H9 (cell line): ENCODE data around the gene CCDC122. TPM values are rescaled to one million over a fixed set of nuclear protein-coding genes. Genes with fewer than 3 reads are reported as not detected.

Source experiments
- DNase-seq: peaks from one replicate; pipeline ENCODE4 v3.0.0-alpha.2; 2017
- H2AFZ ChIP-seq: one replicate; pipeline ENCODE4 v1.6.1; 2013; ENCODE audit warnings: mild to moderate bottlenecking, low read length, control low read depth, moderate library complexity
- H2AK5ac ChIP-seq: 2 replicates; pipeline ENCODE4 v1.6.1; 2013; ENCODE audit warnings: low read length, control low read depth, mixed read lengths; ENCODE audit not compliant: insufficient read length
- H2BK120ac ChIP-seq: one replicate; pipeline ENCODE4 v1.6.1; 2013; ENCODE audit warnings: low read depth, mild to moderate bottlenecking, low read length, control low read depth, inconsistent platforms; ENCODE audit not compliant: poor library complexity, severe bottlenecking
- H2BK12ac ChIP-seq: 2 replicates; pipeline ENCODE4 v1.6.1; 2013; ENCODE audit warnings: low read length, control low read depth, mixed read lengths, low read depth; ENCODE audit not compliant: insufficient read length
- H2BK15ac ChIP-seq: 2 replicates; pipeline ENCODE4 v1.6.1; 2013; ENCODE audit warnings: low read depth, low read length, control low read depth
- H2BK20ac ChIP-seq: one replicate; pipeline ENCODE4 v1.6.1; 2013; ENCODE audit warnings: low read depth, mild to moderate bottlenecking, low read length, control low read depth, inconsistent platforms; ENCODE audit not compliant: poor library complexity, severe bottlenecking
- H2BK5ac ChIP-seq: 2 replicates; pipeline ENCODE4 v1.6.1; 2013; ENCODE audit warnings: low read length, control low read depth, mixed read lengths; ENCODE audit not compliant: insufficient read length
- H3K14ac ChIP-seq: 2 replicates; pipeline ENCODE4 v1.6.1; 2013; ENCODE audit warnings: low read length, control low read depth; ENCODE audit not compliant: insufficient read depth
- H3K18ac ChIP-seq: 2 replicates; pipeline ENCODE4 v1.6.1; 2013; ENCODE audit warnings: low read depth, mild to moderate bottlenecking, mixed read lengths, low read length, control low read depth; ENCODE audit not compliant: insufficient read length
- H3K23ac ChIP-seq: 2 replicates; pipeline ENCODE4 v1.6.1; 2013; ENCODE audit warnings: low read length, control low read depth, mixed read lengths, low read depth; ENCODE audit not compliant: insufficient read length
- H3K23me2 ChIP-seq: 2 replicates; pipeline ENCODE4 v1.6.1; 2013; ENCODE audit warnings: low read depth, mild to moderate bottlenecking, mixed read lengths, low read length, control low read depth; ENCODE audit not compliant: insufficient read length, poor library complexity, severe bottlenecking
- H3K27ac ChIP-seq: 2 replicates; pipeline ENCODE4 v1.5.1; 2013; ENCODE audit warnings: low read length, control low read depth, mixed read lengths, low read depth; ENCODE audit not compliant: insufficient read length
- H3K27me3 ChIP-seq: 2 replicates; pipeline ENCODE4 v1.6.1; 2013; ENCODE audit warnings: low read length, control low read depth, inconsistent platforms; ENCODE audit not compliant: insufficient read depth
- H3K4ac ChIP-seq: 2 replicates; pipeline ENCODE4 v1.6.1; 2013; ENCODE audit warnings: low read depth, mild to moderate bottlenecking, control low read depth, inconsistent platforms, low read length, moderate library complexity
- H3K4me1 ChIP-seq: 2 replicates; pipeline ENCODE4 v1.6.1; 2013; ENCODE audit warnings: low read length, control low read depth, inconsistent platforms; ENCODE audit not compliant: insufficient read depth
- H3K4me2 ChIP-seq: 2 replicates; pipeline ENCODE4 v1.6.1; 2013; ENCODE audit warnings: low read length, control low read depth, mixed read lengths; ENCODE audit not compliant: insufficient read length, insufficient read depth
- H3K56ac ChIP-seq: 2 replicates; pipeline ENCODE4 v1.6.1; 2013; ENCODE audit warnings: low read depth, mild to moderate bottlenecking, mixed read lengths, low read length, control low read depth; ENCODE audit not compliant: insufficient read length
- H3K79me1 ChIP-seq: 2 replicates; pipeline ENCODE4 v1.6.1; 2013; ENCODE audit warnings: low read depth, mild to moderate bottlenecking, moderate library complexity, low read length, control low read depth, inconsistent platforms; ENCODE audit not compliant: insufficient read depth, poor library complexity, severe bottlenecking
- H3K79me2 ChIP-seq: 2 replicates; pipeline ENCODE4 v1.6.1; 2013; ENCODE audit warnings: low read length, control low read depth, inconsistent platforms; ENCODE audit not compliant: insufficient read depth
- H3K9ac ChIP-seq: 2 replicates; pipeline ENCODE4 v1.6.1; 2013; ENCODE audit warnings: low read length, control low read depth, mixed read lengths; ENCODE audit not compliant: insufficient read length; ENCODE audit errors: extremely low read depth
- H3K9me3 ChIP-seq: one replicate; pipeline ENCODE4 v1.6.1; 2013; ENCODE audit warnings: low read depth, low read length, inconsistent platforms; ENCODE audit not compliant: control insufficient read depth
- H3T11ph ChIP-seq: one replicate; pipeline ENCODE4 v1.6.1; 2013; ENCODE audit warnings: mild to moderate bottlenecking, low read length, control low read depth, inconsistent platforms
- H4K20me1 ChIP-seq: one replicate; pipeline ENCODE4 v1.6.1; 2013; ENCODE audit not compliant: control insufficient read depth, insufficient read length, insufficient read depth
- H4K5ac ChIP-seq: 2 replicates; pipeline ENCODE4 v1.6.1; 2013; ENCODE audit warnings: low read depth, mild to moderate bottlenecking, mixed read lengths, low read length, control low read depth; ENCODE audit not compliant: insufficient read length
- H4K8ac ChIP-seq: replicated peaks from 2 replicates; pipeline ENCODE4 v1.6.1; 2013; ENCODE audit warnings: low read length, control low read depth, mixed read lengths, low read depth; ENCODE audit not compliant: insufficient read length
- H4K91ac ChIP-seq: 2 replicates; pipeline ENCODE4 v1.6.1; 2013; ENCODE audit warnings: low read depth, mild to moderate bottlenecking, moderate library complexity, mixed read lengths, low read length, control low read depth; ENCODE audit not compliant: insufficient read length
- H3K27ac Mint-ChIP-seq, 3 experiments: 2 replicates in 2 of 3; 3 replicates in 1 of 3; pipeline ENCODE4 v1.8.0; 2020 to 2021; ENCODE audit warnings: mixed read lengths in 3 of 3, mild to moderate bottlenecking in 1 of 3, moderate library complexity in 1 of 3
- H3K27me3 Mint-ChIP-seq: 2 replicates; pipeline ENCODE4 v1.8.0; 2021; ENCODE audit warnings: low read depth, mild to moderate bottlenecking, moderate library complexity, mixed read lengths
- H3K36me3 Mint-ChIP-seq, 3 experiments: 2 replicates in 2 of 3; 3 replicates in 1 of 3; pipeline ENCODE4 v1.8.0; 2020 to 2021; ENCODE audit warnings: low read depth in 3 of 3, mixed read lengths in 3 of 3; ENCODE audit not compliant: insufficient read depth in 1 of 3
- H3K4me1 Mint-ChIP-seq, 2 experiments: 2 replicates each; pipeline ENCODE4 v1.8.0; 2020; ENCODE audit warnings: mixed read lengths in 2 of 2
- H3K4me3 Mint-ChIP-seq, 2 experiments: 2 replicates in 1 of 2; 3 replicates in 1 of 2; pipeline ENCODE4 v1.8.0; 2020 to 2021; ENCODE audit warnings: mild to moderate bottlenecking in 2 of 2, mixed read lengths in 2 of 2, moderate library complexity in 1 of 2
- H3K9me3 Mint-ChIP-seq, 2 experiments: 2 replicates in 1 of 2; 3 replicates in 1 of 2; pipeline ENCODE4 v1.8.0; 2020; ENCODE audit warnings: mild to moderate bottlenecking in 2 of 2, mixed read lengths in 2 of 2, moderate library complexity in 1 of 2
- WGBS: extraction: QIAGEN DNeasy Blood & Tissue Kit; methylation state at CpG from one replicate; pipeline ENCODE4 v1.1.7; 2013; ENCODE audit warnings: missing lambda C conversion rate, low lambda C conversion rate, mixed read lengths; ENCODE audit not compliant: insufficient read length; ENCODE audit errors: extremely low coverage; 5-methylcytosine and 5-hydroxymethylcytosine counted together
- long read RNA-seq: library from polyadenylated mRNA; unstranded; transcript quantifications from one replicate; pipeline ENCODE4 v2.0.0, GENCODE V29; 2020
- total RNA-seq: library from RNA; stranded (reverse); gene quantifications from 2 replicates; pipeline ENCODE4 v1.2.1, GENCODE V29; 2021
- TF ChIP-seq, protein P1 (sequence below): fragments of 200-600 bp; sonication (generic); conservative IDR thresholded peaks from 3 replicates; pipeline ENCODE4 v1.8.0; 2021; ENCODE audit warnings: antibody characterized with exemption, mild to moderate bottlenecking

The CCDC122 gene
- 5.0 and 5.6 TPM in 2 replicates for total RNA-seq
- long read RNA-seq, partial matches to known transcripts, result 0 of 5 reads
- long read RNA-seq, other reads (novel, unspliced or antisense), result 5 of 5 reads

DNA sequence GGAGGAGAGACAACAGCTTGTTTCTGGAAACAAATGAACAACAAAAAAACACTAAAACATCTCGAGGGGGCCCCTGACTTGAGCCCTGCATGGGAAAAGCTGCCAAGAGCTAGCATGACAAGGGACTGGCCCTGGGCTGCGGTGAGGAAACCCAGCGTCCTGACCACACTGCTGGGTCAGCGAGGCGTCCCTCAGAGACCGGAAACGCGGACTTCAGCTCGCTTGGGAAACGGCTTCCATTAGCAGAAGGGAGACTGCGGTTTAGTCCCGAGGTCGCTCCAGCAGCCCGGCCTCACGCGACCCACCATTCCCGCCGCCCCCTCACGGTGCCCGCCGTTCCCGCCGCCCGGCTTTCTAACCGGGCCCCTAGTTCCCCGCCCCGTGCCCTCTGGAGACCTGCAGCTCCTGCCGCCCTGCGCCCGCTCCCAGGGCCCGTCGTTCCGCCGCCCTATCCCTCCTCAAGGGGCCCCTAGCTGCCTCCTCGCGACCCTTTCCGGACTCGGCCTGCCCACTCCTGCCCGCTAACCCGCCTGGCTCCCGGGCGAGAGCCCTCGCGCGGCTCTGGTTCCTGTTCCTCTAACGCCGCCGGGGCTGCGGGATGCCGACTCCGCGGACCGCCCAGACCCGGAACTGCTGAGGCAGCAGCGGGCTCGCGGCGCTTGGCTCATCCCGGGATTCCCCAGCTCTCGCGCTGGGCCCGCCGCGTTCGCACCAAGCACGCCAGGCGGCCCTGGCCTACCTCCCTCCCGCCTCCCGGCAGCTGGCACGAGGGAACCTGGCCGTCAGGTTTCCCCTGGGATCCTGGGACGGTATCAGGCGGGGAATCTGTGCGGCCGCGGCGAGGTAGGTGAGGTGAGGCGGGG lies at the start of gene CCDC122:
TSS of gene CCDC122 (minus strand) at position 849 of the 863 bp plus-strand sequence. CDS start 10,364 bp downstream, outside the sequence.
- peaks cover 34 to 37% of the 10 kb centered on the region in 2 experiments for H3K4me1 Mint-ChIP-seq
- H2BK120ac ChIP-seq, result peak within 1 kb of the TSS; percentile 78
- no peaks in the 10 kb centered on the region for H3K9me3 ChIP-seq
- H2BK15ac ChIP-seq, result no peak within 1 kb of the TSS
- peaks cover 0 to 3% of the 10 kb centered on the region in 2 experiments; a peak in 1 of 5 replicates for H3K9me3 Mint-ChIP-seq
- H3K36me3 Mint-ChIP-seq, result peaks cover 0 to 3% (median 0%) of the 10 kb centered on the region in 3 experiments; a peak in 2 of 7 replicates
- H2BK5ac ChIP-seq, result no peak within 1 kb of the TSS
- no CpG with 5 or more reads among the region's 78 CpGs for WGBS
- no peak within 1 kb of the TSS for H4K5ac ChIP-seq
- TF ChIP-seq, protein P1, sequence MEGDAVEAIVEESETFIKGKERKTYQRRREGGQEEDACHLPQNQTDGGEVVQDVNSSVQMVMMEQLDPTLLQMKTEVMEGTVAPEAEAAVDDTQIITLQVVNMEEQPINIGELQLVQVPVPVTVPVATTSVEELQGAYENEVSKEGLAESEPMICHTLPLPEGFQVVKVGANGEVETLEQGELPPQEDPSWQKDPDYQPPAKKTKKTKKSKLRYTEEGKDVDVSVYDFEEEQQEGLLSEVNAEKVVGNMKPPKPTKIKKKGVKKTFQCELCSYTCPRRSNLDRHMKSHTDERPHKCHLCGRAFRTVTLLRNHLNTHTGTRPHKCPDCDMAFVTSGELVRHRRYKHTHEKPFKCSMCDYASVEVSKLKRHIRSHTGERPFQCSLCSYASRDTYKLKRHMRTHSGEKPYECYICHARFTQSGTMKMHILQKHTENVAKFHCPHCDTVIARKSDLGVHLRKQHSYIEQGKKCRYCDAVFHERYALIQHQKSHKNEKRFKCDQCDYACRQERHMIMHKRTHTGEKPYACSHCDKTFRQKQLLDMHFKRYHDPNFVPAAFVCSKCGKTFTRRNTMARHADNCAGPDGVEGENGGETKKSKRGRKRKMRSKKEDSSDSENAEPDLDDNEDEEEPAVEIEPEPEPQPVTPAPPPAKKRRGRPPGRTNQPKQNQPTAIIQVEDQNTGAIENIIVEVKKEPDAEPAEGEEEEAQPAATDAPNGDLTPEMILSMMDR, result no peak
- H2BK12ac ChIP-seq, result no peak within 1 kb of the TSS
- peaks cover 14% of the 10 kb centered on the region for H3K23me2 ChIP-seq
- peak within 1 kb of the TSS; percentile 66 for H3K9ac ChIP-seq
- no peak within 1 kb of the TSS for H3K27ac ChIP-seq
- peaks cover 3% of the 10 kb centered on the region; the same call in 1 of the 2 replicates for H3K27me3 ChIP-seq
- DNase-seq, result peak; percentile 52
- no peak within 1 kb of the TSS for H2AK5ac ChIP-seq
- no peak within 1 kb of the TSS for H2AFZ ChIP-seq
- H4K91ac ChIP-seq, result no peak within 1 kb of the TSS
- H2BK20ac ChIP-seq, result no peak within 1 kb of the TSS
- H3K56ac ChIP-seq, result no peak within 1 kb of the TSS
- no peaks in the 10 kb centered on the region for H3K79me1 ChIP-seq
- no peak within 1 kb of the TSS; the same call in 1 of the 2 replicates for H3K4ac ChIP-seq
- H4K8ac ChIP-seq, result no peak within 1 kb of the TSS
- H3K79me2 ChIP-seq, result no peaks in the 10 kb centered on the region
- peak within 1 kb of the TSS; percentile 97 for H3K14ac ChIP-seq
- H3K4me3 Mint-ChIP-seq, result peak within 1 kb of the TSS; percentile 82 to 92
- no peaks in the 10 kb centered on the region for H4K20me1 ChIP-seq
- H3K23ac ChIP-seq, result no peak within 1 kb of the TSS
- peaks cover 4% of the 10 kb centered on the region for H3K4me1 ChIP-seq
- no peak within 1 kb of the TSS for H3T11ph ChIP-seq
- H3K27me3 Mint-ChIP-seq, result peaks cover 14% of the 10 kb centered on the region
- peak within 1 kb of the TSS in 2 of 3 experiments; percentile 87 to 96; a peak in 5 of 7 replicates for H3K27ac Mint-ChIP-seq
- peak within 1 kb of the TSS; percentile 76 for H3K4me2 ChIP-seq
- H3K18ac ChIP-seq, result peak within 1 kb of the TSS; percentile 78
